ENCODE data around the gene TNNC1.

TNNC1 gene

GRCh38 chr3:52453496-52454249, at the start of gene TNNC1:
TNNC1 (minus strand) TSS chr3:52454041; CDS start chr3:52454015, 26 bp downstream.
- no peak within 1 kb of the TSS for H3K4me3 ChIP-seq (replicated peaks; ENCODE audit: low read depth, low read length)
- no peak for DNase-seq (ENCODE audit: low read depth)
- TF ChIP-seq CTCF (IDR thresholded peaks at IDR 0.05; ENCODE audit: low read length, missing control alignments): no peak

GRCh38 chr3:52502808-52503350, 49.0 kb upstream of the TNNC1 start:
- no peak for DNase-seq (ENCODE audit: low read depth)
- no peak overlapping the region for H3K4me3 ChIP-seq (replicated peaks; ENCODE audit: low read depth, low read length)
- TF ChIP-seq CTCF (IDR thresholded peaks at IDR 0.05; ENCODE audit: low read length, missing control alignments): no peak

- TF ChIP-seq CTCF (IDR thresholded peaks at IDR 0.05; ENCODE audit: low read length, missing control alignments): no peak
- DNase-seq (ENCODE audit: low read depth): no peak
- no peak overlapping the region for H3K4me3 ChIP-seq (replicated peaks; ENCODE audit: low read depth, low read length)
Observed at GRCh38 chr3:52502001-52502400, 48.2 kb upstream of the TNNC1 start.

- no peak for TF ChIP-seq CTCF (IDR thresholded peaks at IDR 0.05; ENCODE audit: low read length, missing control alignments)
- no peak for DNase-seq (ENCODE audit: low read depth)
- H3K4me3 ChIP-seq (replicated peaks; ENCODE audit: low read depth, low read length): no peak overlapping the region
Observed at GRCh38 chr3:52501046-52501445, 47.2 kb upstream of the TNNC1 start.

- DNase-seq (ENCODE audit: low read depth): peak; percentile 60
- no peak overlapping the region for H3K4me3 ChIP-seq (replicated peaks; ENCODE audit: low read depth, low read length)
- no peak for TF ChIP-seq CTCF (IDR thresholded peaks at IDR 0.05; ENCODE audit: low read length, missing control alignments)
Observed at GRCh38 chr3:52498137-52499054, 44.6 kb upstream of the TNNC1 start.

- peak; percentile 52 for DNase-seq (ENCODE audit: low read depth)
- TF ChIP-seq CTCF (IDR thresholded peaks at IDR 0.05; ENCODE audit: low read length, missing control alignments): no peak
- H3K4me3 ChIP-seq (replicated peaks; ENCODE audit: low read depth, low read length): no peak overlapping the region
Observed at GRCh38 chr3:52495777-52496602, 42.1 kb upstream of the TNNC1 start.
